ENCODE measurements around the gene BHMT2.

DNA sequence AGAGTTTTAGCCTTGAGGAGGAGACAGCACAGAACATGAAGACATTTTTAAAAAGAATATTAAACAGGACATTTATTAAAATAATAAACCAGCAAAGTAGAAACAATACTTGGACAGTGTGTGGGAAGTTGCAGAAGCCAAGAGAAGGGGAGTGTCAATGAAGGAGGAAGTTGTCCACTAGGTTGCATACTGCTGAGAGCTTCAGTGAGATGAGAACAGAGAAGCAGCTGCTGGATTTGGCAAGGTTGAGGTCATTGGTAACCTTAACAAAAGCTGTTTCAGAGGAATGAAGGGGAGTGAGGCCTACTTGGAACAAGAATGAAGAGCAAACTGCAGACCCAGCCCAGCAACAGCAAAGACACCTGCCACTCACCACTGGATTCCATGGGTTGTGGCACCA lies 53.4 kb downstream of the BHMT2 start:
- TF ChIP-seq CTCF (IDR thresholded peaks at IDR 0.05 in 8 of 11, conservative IDR thresholded peaks at IDR 0.05 in 3 of 11) (no peak), POLR2AphosphoS5 (IDR thresholded peaks at IDR 0.05) (no peak), POLR2A (IDR thresholded peaks at IDR 0.05) (no peak)
